ENCODE results near the gene RBM6. TPM values are rescaled to one million over a fixed set of nuclear protein-coding genes. Genes with fewer than 3 reads are reported as not detected.

Gene RBM6
- total and polyA plus RNA-seq, 2 of the 4 experiments (the other 2 are of a cell fraction), result 38.5 to 64.6 TPM

DNA sequence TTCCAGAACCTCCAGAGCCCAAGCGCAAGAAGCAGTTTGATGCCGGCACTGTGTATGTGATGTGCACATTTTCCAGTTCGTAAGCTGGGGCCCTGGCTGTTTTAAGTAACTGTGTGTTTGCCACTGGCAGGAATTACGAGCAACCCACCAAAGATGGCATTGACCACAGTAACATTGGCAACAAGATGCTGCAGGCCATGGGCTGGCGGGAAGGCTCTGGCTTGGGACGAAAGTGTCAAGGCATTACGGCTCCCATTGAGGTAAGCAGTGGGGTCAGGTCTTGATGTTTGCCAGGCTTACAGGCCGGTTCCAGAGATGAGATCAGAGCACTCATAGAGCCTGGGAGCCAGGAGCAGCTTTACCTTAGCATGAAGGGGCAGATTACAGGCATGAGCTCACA lies 177.2 kb downstream of the RBM6 start:
- Histone ChIP-seq H3K27me3 (ENCODE audit: control insufficient read depth, insufficient read depth, low read length) (no peaks in the 10 kb centered on the region), H3K18ac (ENCODE audit: low read depth, low read length) (no peak overlapping the region), H4K91ac (ENCODE audit: insufficient read depth, low read depth, low read length) (no peak overlapping the region), H2BK20ac (ENCODE audit: low read depth, low read length) (no peak overlapping the region), H4K20me1 (ENCODE audit: insufficient read depth, low read length) (peaks cover 52% of the 10 kb centered on the region), H2BK120ac (ENCODE audit: low read depth, low read length) (no peak overlapping the region), H3K36me3 (ENCODE audit: control insufficient read depth, insufficient read depth, low read length) (peaks cover 74% of the 10 kb centered on the region), H3K9ac (ENCODE audit: low read depth, low read length) (no peak overlapping the region), H3K23ac (ENCODE audit: low read depth, low read length) (no peak overlapping the region), H4K8ac (ENCODE audit: low read depth in 2 of 2, low read length in 2 of 2) (no peak overlapping the region), H2BK5ac (ENCODE audit: low read depth, low read length, poor library complexity, severe bottlenecking) (no peak overlapping the region), H3K14ac (replicated peaks; ENCODE audit: low read depth, low read length) (no peak overlapping the region), H3K4me2 (ENCODE audit: low read depth, low read length) (no peak overlapping the region), H3K4me3 (ENCODE audit: insufficient read depth, low read depth, low read length) (no peak overlapping the region), H4K5ac (ENCODE audit: low read depth, low read length) (no peak overlapping the region), H2AK9ac (replicated peaks; ENCODE audit: low read depth, low read length, poor library complexity) (no peak overlapping the region), H3K27ac (ENCODE audit: insufficient read depth, low read length) (no peak overlapping the region), H3K9me3 (ENCODE audit: control insufficient read depth, insufficient read depth, low read length) (no peaks in the 10 kb centered on the region), H3K56ac (ENCODE audit: extremely low read depth, insufficient read depth, low read length) (no peak overlapping the region), H2BK15ac (ENCODE audit: low read depth, low read length) (no peak overlapping the region), H3K4ac (ENCODE audit: low read depth, low read length) (no peak overlapping the region), H2AFZ (replicated peaks; ENCODE audit: low read length, poor library complexity) (no peak overlapping the region), H3K4me1 (ENCODE audit: control insufficient read depth, insufficient read depth, low read length) (no peaks in the 10 kb centered on the region), H3K9me1 (ENCODE audit: insufficient read depth, low read length) (no peaks in the 10 kb centered on the region), H3K79me1 (ENCODE audit: low read depth in 1 of 2, low read length in 2 of 2) (peaks cover 12 to 36% of the 10 kb centered on the region in 2 experiments; a peak in 3 of 4 replicates), H2AK5ac (ENCODE audit: low read depth, low read length) (no peak overlapping the region)
- TF ChIP-seq RCOR1 (IDR thresholded peaks at IDR 0.05; ENCODE audit: insufficient replicate concordance, low read length), result no peak
- TF ChIP-seq, protein P1, sequence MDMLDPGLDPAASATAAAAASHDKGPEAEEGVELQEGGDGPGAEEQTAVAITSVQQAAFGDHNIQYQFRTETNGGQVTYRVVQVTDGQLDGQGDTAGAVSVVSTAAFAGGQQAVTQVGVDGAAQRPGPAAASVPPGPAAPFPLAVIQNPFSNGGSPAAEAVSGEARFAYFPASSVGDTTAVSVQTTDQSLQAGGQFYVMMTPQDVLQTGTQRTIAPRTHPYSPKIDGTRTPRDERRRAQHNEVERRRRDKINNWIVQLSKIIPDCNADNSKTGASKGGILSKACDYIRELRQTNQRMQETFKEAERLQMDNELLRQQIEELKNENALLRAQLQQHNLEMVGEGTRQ (IDR thresholded peaks at IDR 0.05; ENCODE audit: low read depth, low read length), result no peak
- TF ChIP-seq SMC3 (IDR thresholded peaks at IDR 0.05; ENCODE audit: low read depth, low read length), result no peak
- no peak for TF ChIP-seq FOS (IDR thresholded peaks at IDR 0.05; ENCODE audit: low read depth, low read length)
- TF ChIP-seq MXI1 (IDR thresholded peaks at IDR 0.05; ENCODE audit: borderline replicate concordance, low read depth, low read length), result no peak
- no peak for TF ChIP-seq MAFK (IDR thresholded peaks at IDR 0.05; ENCODE audit: low read depth, low read length)
- no peak for TF ChIP-seq CHD1 (IDR thresholded peaks at IDR 0.05; ENCODE audit: low read depth, low read length)
- TF ChIP-seq POLR2A (IDR thresholded peaks at IDR 0.05; ENCODE audit: low read depth, low read length), result no peak
- no peak for TF ChIP-seq NFE2L2 (IDR thresholded peaks at IDR 0.05; ENCODE audit: low read depth, low read length)
- TF ChIP-seq MAZ (IDR thresholded peaks at IDR 0.05; ENCODE audit: borderline replicate concordance, low read depth, low read length), result no peak
- no peak for TF ChIP-seq BHLHE40 (IDR thresholded peaks at IDR 0.05; ENCODE audit: low read depth, low read length)
- TF ChIP-seq CEBPB (IDR thresholded peaks at IDR 0.05; ENCODE audit: low read depth, low read length), result no peak
- no peak for TF ChIP-seq RFX5 (IDR thresholded peaks at IDR 0.05; ENCODE audit: low read depth, low read length)
- TF ChIP-seq RAD21 (IDR thresholded peaks at IDR 0.05; ENCODE audit: low read length), result no peak
- TF ChIP-seq, protein P2, sequence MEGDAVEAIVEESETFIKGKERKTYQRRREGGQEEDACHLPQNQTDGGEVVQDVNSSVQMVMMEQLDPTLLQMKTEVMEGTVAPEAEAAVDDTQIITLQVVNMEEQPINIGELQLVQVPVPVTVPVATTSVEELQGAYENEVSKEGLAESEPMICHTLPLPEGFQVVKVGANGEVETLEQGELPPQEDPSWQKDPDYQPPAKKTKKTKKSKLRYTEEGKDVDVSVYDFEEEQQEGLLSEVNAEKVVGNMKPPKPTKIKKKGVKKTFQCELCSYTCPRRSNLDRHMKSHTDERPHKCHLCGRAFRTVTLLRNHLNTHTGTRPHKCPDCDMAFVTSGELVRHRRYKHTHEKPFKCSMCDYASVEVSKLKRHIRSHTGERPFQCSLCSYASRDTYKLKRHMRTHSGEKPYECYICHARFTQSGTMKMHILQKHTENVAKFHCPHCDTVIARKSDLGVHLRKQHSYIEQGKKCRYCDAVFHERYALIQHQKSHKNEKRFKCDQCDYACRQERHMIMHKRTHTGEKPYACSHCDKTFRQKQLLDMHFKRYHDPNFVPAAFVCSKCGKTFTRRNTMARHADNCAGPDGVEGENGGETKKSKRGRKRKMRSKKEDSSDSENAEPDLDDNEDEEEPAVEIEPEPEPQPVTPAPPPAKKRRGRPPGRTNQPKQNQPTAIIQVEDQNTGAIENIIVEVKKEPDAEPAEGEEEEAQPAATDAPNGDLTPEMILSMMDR (conservative IDR thresholded peaks at IDR 0.05; ENCODE audit: low read depth, low read length), result no peak
- TF ChIP-seq, protein P3, sequence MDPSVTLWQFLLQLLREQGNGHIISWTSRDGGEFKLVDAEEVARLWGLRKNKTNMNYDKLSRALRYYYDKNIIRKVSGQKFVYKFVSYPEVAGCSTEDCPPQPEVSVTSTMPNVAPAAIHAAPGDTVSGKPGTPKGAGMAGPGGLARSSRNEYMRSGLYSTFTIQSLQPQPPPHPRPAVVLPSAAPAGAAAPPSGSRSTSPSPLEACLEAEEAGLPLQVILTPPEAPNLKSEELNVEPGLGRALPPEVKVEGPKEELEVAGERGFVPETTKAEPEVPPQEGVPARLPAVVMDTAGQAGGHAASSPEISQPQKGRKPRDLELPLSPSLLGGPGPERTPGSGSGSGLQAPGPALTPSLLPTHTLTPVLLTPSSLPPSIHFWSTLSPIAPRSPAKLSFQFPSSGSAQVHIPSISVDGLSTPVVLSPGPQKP (IDR thresholded peaks at IDR 0.05; ENCODE audit: borderline replicate concordance, low read depth, low read length), result no peak
- ChIA-PET CTCF (interaction anchor here (0.9 kb wide), 1 partner anchor 130 kb away, joined by 8 read pairs; no protein-coding TSS in a partner anchor), POLR2A (ENCODE audit: unreplicated experiment) (no interaction called here)
- ATAC-seq (ENCODE audit: low read depth) (no peak), DNase-seq (no peak)
- 97% methylated on average over 4 of the region's 8 CpGs; no CpG with 5 or more reads in 1 of the 2 experiments for WGBS, 2 experiments (ENCODE audit: extremely low coverage in 2 of 2, insufficient read length in 1 of 2)
- dilution Hi-C loops (cut with HindIII; ENCODE audit: low sequenced_read_pairs, unreplicated experiment) (no loop called here), intact Hi-C loops (cut with micrococcal nuclease) (no loop called here), in situ Hi-C loops (cut with MboI; ENCODE audit: low sequenced_read_pairs) (no loop called here)
- no TSS peak for BruUV-seq (replicated peaks)
